ACC112 (cell line): Measurements from ENCODE around the gene GATD1.
A peak's percentile ranks its signal among the peaks of the same experiment; 100 is the strongest.

Source experiments
- H2AFZ ChIP-seq: fragments of 200-600 bp; sonication (generic); one replicate; pipeline ENCODE4 v1.6.0; 2017; ENCODE audit warnings: antibody characterized with exemption, low read length; ENCODE audit not compliant: unreplicated experiment
- H3K27ac ChIP-seq: fragments of 200-600 bp; sonication (generic); 2 replicates; pipeline ENCODE4 v1.5.1; 2014; ENCODE audit warnings: low read depth, mild to moderate bottlenecking, antibody characterized with exemption, low read length, moderate library complexity
- H3K27me3 ChIP-seq: fragments of 200-600 bp; sonication (generic); 2 replicates; pipeline ENCODE4 v1.6.1; 2014; ENCODE audit warnings: mild to moderate bottlenecking, antibody characterized with exemption, low read length, moderate library complexity, mixed read lengths; ENCODE audit not compliant: insufficient read depth
- H3K36me3 ChIP-seq: fragments of 200-600 bp; sonication (generic); 2 replicates; pipeline ENCODE4 v1.6.1; 2016; ENCODE audit warnings: mild to moderate bottlenecking, antibody characterized with exemption, low read length, moderate library complexity, mixed read lengths; ENCODE audit not compliant: insufficient read depth
- H3K4me1 ChIP-seq: fragments of 200-600 bp; sonication (generic); one replicate; pipeline ENCODE4 v1.6.1; 2016; ENCODE audit warnings: low read length, mixed read lengths; ENCODE audit not compliant: insufficient read depth, unreplicated experiment, control insufficient read depth
- H3K4me3 ChIP-seq: fragments of 200-600 bp; sonication (generic); 2 replicates; pipeline ENCODE4 v1.5.1; 2014; ENCODE audit warnings: mild to moderate bottlenecking, low read depth, low read length
- H3K79me2 ChIP-seq: fragments of 200-600 bp; sonication (generic); one replicate; pipeline ENCODE4 v1.6.0; 2016; ENCODE audit warnings: low read length; ENCODE audit not compliant: control insufficient read depth, unreplicated experiment, insufficient read depth

GATD1 gene

GRCh38 chr11:794013-794765, 16.9 kb upstream of the GATD1 start:
- no peak overlapping the region for H3K4me3 ChIP-seq
- H3K27me3 ChIP-seq: no peaks in the 10 kb centered on the region
- no peak overlapping the region for H2AFZ ChIP-seq
- no peaks in the 10 kb centered on the region for H3K36me3 ChIP-seq
- H3K4me1 ChIP-seq: peaks cover 8% of the 10 kb centered on the region
- peaks cover 6% of the 10 kb centered on the region for H3K79me2 ChIP-seq
- no peak overlapping the region for H3K27ac ChIP-seq

- Histone ChIP-seq H3K79me2 (peaks cover 6% of the 10 kb centered on the region), H3K27me3 (no peaks in the 10 kb centered on the region), H3K4me1 (peaks cover 8% of the 10 kb centered on the region), H3K4me3 (no peak overlapping the region), H3K27ac (no peak overlapping the region), H2AFZ (no peak overlapping the region), H3K36me3 (no peaks in the 10 kb centered on the region)
Observed at GRCh38 chr11:793556-793955, 16.3 kb upstream of the GATD1 start.

GRCh38 chr11:792873-793272, 15.6 kb upstream of the GATD1 start:
- no peak overlapping the region for H3K4me3 ChIP-seq
- peaks cover 8% of the 10 kb centered on the region for H3K4me1 ChIP-seq
- H3K79me2 ChIP-seq: peaks cover 6% of the 10 kb centered on the region
- H3K27me3 ChIP-seq: no peaks in the 10 kb centered on the region
- H2AFZ ChIP-seq: no peak overlapping the region
- H3K27ac ChIP-seq: no peak overlapping the region
- H3K36me3 ChIP-seq: no peaks in the 10 kb centered on the region

GRCh38 chr11:792535-792821, 15.2 kb upstream of the GATD1 start:
- no peak overlapping the region for H3K27ac ChIP-seq
- no peaks in the 10 kb centered on the region for H3K36me3 ChIP-seq
- peaks cover 8% of the 10 kb centered on the region for H3K4me1 ChIP-seq
- no peak overlapping the region for H2AFZ ChIP-seq
- H3K79me2 ChIP-seq: peaks cover 6% of the 10 kb centered on the region
- H3K4me3 ChIP-seq: no peak overlapping the region
- no peaks in the 10 kb centered on the region for H3K27me3 ChIP-seq

GRCh38 chr11:791658-792534, 14.6 kb upstream of the GATD1 start:
- H3K36me3 ChIP-seq: no peaks in the 10 kb centered on the region
- no peak overlapping the region for H2AFZ ChIP-seq
- peaks cover 6% of the 10 kb centered on the region for H3K79me2 ChIP-seq
- no peaks in the 10 kb centered on the region for H3K27me3 ChIP-seq
- H3K4me3 ChIP-seq: no peak overlapping the region
- no peak overlapping the region for H3K27ac ChIP-seq
- peaks cover 6% of the 10 kb centered on the region for H3K4me1 ChIP-seq

- H3K4me1 ChIP-seq: no peaks in the 10 kb centered on the region
- H3K27ac ChIP-seq: no peak overlapping the region
- H3K4me3 ChIP-seq: no peak overlapping the region
- no peaks in the 10 kb centered on the region for H3K36me3 ChIP-seq
- H3K27me3 ChIP-seq: no peaks in the 10 kb centered on the region
- H3K79me2 ChIP-seq: peaks cover 6% of the 10 kb centered on the region
- H2AFZ ChIP-seq: no peak overlapping the region
Observed at GRCh38 chr11:790721-791564, 13.7 kb upstream of the GATD1 start.

- Histone ChIP-seq H3K79me2 (peaks cover 2% of the 10 kb centered on the region), H3K4me1 (no peaks in the 10 kb centered on the region), H2AFZ (no peak within 1 kb of the TSS), H3K4me3 (peak within 1 kb of the TSS; percentile 39; the same call in 1 of the 2 replicates), H3K36me3 (no peaks in the 10 kb centered on the region), H3K27me3 (no peaks in the 10 kb centered on the region), H3K27ac (no peak within 1 kb of the TSS)
Observed at GRCh38 chr11:789943-790342, 12.7 kb upstream of the GATD1 start, which contains the start of gene CEND1. Gene CEND1 (minus strand): TSS chr11:790090. CDS start chr11:788576, 1,514 bp downstream.

GRCh38 chr11:788953-789940, 12.0 kb upstream of the GATD1 start:
- H3K36me3 ChIP-seq: no peaks in the 10 kb centered on the region
- H3K4me1 ChIP-seq: no peaks in the 10 kb centered on the region
- no peaks in the 10 kb centered on the region for H3K79me2 ChIP-seq
- no peaks in the 10 kb centered on the region for H3K27me3 ChIP-seq
- H3K27ac ChIP-seq: no peak overlapping the region
- peak overlapping the region; percentile 39; the same call in 1 of the 2 replicates for H3K4me3 ChIP-seq
- no peak overlapping the region for H2AFZ ChIP-seq

- Histone ChIP-seq H3K36me3 (no peaks in the 10 kb centered on the region), H3K27me3 (no peaks in the 10 kb centered on the region), H3K4me3 (no peak overlapping the region), H3K79me2 (no peaks in the 10 kb centered on the region), H3K27ac (no peak overlapping the region), H2AFZ (no peak overlapping the region), H3K4me1 (no peaks in the 10 kb centered on the region)
Observed at GRCh38 chr11:788009-788640, 10.8 kb upstream of the GATD1 start.
